HG02884 (cell line): Measurements from ENCODE around the gene TOMM34.

Experiments used
- ATAC-seq: cut with Tn5 transposase; IDR thresholded peaks from one replicate; pipeline ENCODE4 v1.9.1; 2021; ENCODE audit warnings: mild to moderate bottlenecking, moderate library complexity; ENCODE audit not compliant: unreplicated experiment

Gene TOMM34

GRCh38 chr20:44936510-44936909 is 23.7 kb downstream of the TOMM34 start:
- no peak for ATAC-seq

GRCh38 chr20:44932916-44933315 is 27.3 kb downstream of the TOMM34 start:
- no peak for ATAC-seq

- ATAC-seq = no peak
These were observed 28.3 kb downstream of the TOMM34 start for GRCh38 chr20:44931911-44932310.

DNA sequence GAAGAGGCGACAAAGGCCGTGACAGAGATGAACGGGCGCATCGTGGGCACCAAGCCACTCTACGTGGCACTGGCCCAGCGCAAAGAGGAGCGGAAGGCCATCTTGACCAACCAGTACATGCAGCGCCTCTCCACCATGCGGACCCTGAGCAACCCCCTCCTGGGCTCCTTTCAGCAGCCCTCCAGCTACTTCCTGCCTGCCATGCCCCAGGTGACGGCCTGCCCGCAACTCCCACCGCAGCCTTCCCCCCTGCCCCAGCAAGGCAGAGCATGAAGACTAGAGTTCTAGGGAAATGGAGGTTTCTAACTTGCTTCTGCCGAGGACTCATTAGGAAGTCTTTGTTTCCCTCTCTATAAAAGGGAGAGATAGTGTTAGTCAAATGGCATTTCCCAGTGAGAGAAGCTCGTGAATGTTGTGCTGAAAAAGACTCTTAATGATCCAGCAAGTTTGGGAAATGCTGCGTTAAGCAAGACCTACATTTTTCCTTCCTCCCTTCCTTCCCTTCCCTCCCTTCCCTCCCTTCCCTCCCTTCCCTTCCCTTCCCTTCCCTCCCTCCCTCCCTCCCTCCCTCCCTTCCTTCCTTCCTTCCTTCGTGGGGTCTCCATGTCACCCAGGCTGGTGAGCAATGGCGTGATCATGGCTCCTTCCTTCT is 29.6 kb downstream of the TOMM34 start:
- no peak for ATAC-seq

DNA sequence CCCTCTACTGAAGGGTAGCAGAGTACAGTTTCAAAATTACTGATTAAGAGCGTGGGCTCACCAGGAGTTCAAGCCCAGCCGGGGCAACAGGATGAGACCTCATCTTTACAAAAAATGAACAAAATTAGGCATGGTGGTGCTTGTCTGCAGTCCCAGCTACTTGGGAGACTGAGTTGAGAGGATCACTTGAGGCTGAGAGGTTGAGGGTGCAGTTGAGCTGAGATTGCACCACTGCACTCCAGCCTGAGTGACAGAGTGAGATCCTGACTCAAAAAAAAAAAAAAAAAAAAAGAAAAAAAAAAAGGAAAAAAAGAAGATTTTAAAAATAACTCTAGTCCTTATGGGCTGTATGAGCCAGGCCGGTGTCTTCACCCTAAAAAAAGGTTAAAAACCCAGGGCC is 31.6 kb downstream of the TOMM34 start:
- no peak for ATAC-seq

GRCh38 chr20:44924541-44924940 is 35.7 kb downstream of the TOMM34 start:
- no peak for ATAC-seq

- ATAC-seq = no peak
These were observed 38.8 kb downstream of the TOMM34 start for GRCh38 chr20:44921447-44921846.

DNA sequence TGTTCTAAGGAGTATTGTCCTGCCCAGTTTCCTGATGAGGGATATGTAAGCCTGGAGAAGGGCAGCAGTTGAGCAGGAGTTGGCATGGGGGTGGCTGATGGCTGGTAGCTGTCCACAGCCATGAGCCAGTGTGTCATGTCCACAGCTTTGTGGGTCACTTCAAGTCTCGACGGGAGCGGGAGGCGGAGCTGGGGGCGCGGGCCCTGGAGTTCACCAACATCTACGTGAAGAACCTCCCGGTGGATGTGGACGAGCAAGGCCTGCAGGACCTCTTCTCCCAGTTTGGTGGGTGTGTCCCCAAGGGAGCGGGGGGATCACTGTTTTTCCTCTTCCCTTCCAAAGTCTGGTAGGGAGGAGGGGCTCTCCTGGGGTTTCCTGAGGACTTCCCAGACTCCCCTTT is 41.4 kb downstream of the TOMM34 start:
- no peak for ATAC-seq

- ATAC-seq = no peak
These were observed 41.9 kb downstream of the TOMM34 start for GRCh38 chr20:44918342-44918741.

- ATAC-seq = no peak
These were observed 42.8 kb downstream of the TOMM34 start for GRCh38 chr20:44917399-44917798.

- ATAC-seq = no peak
These were observed 43.6 kb downstream of the TOMM34 start for GRCh38 chr20:44916586-44916985.

DNA sequence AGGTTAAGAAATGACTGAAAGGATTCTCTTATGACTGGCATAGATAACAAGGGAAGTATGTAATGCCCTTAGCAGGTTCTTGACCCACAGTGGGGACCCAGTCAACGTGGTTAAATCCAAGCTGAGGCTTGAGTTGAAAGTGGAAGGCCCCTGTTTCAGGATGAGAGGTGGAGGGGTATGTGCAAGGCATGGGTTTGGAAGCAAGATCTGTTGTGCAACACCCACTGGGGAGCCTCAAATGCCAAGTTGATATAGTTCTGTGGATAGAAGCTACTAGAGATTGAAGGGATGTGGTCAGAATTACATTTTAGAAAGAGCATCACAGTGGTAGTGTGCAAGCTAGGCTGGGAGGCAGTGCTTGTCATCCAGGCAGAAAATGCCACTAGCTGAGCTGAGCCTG is 45.3 kb downstream of the TOMM34 start:
- ATAC-seq = no peak

GRCh38 chr20:44912189-44912588 is 48.0 kb downstream of the TOMM34 start:
- no peak for ATAC-seq

- ATAC-seq = no peak
These were observed 48.8 kb downstream of the TOMM34 start for GRCh38 chr20:44911264-44911921.

GRCh38 chr20:44910690-44911262 is 49.4 kb downstream of the TOMM34 start:
- ATAC-seq = no peak

GRCh38 chr20:44909872-44910689 is 50.1 kb downstream of the TOMM34 start, which contains the start of gene PABPC1L:
TSS of gene PABPC1L (plus strand) at chr20:44910060. CDS start at chr20:44910144, 84 bp downstream.
- ATAC-seq = peak; percentile 82

DNA sequence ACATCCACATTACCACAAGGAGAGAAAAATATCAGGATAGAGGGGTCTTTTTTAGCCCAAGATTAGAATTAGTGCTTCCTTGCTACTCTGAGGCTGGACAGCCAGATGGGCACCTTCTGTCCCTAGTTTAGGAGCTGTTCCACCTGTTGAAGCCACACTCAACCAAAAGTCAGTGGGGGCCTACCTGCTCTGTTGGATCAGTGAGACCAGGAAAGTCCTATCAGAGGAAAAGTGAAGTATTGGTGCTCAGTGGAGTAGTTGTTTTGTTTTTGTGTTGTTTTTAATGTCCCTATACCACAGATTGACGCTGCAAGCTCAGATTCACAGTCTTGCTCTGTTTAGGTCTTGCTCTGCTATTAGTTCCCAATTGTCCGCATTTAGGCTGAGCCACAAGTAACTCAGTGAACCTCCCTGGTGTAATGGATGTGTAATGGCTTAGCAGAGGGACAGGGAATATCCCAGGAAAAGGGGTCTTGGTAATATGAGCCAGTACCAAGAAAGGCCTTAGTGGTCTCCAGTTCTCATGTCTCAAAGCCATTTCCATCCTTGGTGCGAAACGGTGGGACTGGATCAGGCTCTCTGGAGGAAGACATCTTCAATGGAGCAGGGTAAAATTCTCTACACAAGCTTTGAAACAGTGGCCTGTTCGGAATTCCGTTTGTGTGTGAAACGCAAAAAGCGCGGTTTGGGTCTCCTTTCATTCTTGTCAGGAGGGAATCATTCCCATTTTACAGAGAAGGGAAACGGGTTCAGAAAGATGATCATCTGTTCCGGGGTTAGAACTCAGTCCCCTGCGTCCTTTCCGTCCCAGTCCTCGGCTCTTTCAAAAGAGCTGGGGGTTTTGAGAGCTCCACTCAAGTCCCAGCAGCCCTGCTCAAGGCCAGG is 51.0 kb downstream of the TOMM34 start:
- ATAC-seq = no peak

GRCh38 chr20:44904377-44904776 is 55.8 kb downstream of the TOMM34 start:
- ATAC-seq = no peak

GRCh38 chr20:44901974-44902373 is 58.2 kb downstream of the TOMM34 start:
- no peak for ATAC-seq

GRCh38 chr20:44900231-44900854 is 59.9 kb downstream of the TOMM34 start:
- no peak for ATAC-seq
